Upper lobe of left lung (tissue), 6 donors: Measurements from ENCODE around the gene ARMC6. TPM values are rescaled to one million over a fixed set of nuclear protein-coding genes. Genes with fewer than 3 reads are reported as not detected.
A peak's percentile ranks its signal among the peaks of the same experiment; 100 is the strongest.

Experiments used
- ATAC-seq, 2 donors: fragments of 200-7000 bp; cut with Tn5 transposase; one replicate each; pipeline ENCODE4 v1.9.1; 2022; ENCODE audit warnings: mild to moderate bottlenecking in 2 of 2, moderate library complexity in 2 of 2; ENCODE audit not compliant: low FRiP score in 2 of 2
- DNase-seq, 2 donors: peaks; one replicate each; pipeline ENCODE4 v3.0.0-alpha.2; 2019 to 2020
- H3K27ac ChIP-seq, 4 donors: fragments of 200-600 bp; sonication (generic); one replicate each; pipeline ENCODE4 v1.5.1; 2016 to 2019
- H3K27me3 ChIP-seq, 4 donors: fragments of 200-600 bp; sonication (generic); one replicate each; pipeline ENCODE4 v1.5.1; 2017 to 2019
- H3K36me3 ChIP-seq, 4 donors: fragments of 200-600 bp; sonication (generic); one replicate each; pipeline ENCODE4 v1.5.1; 2016 to 2019
- H3K4me1 ChIP-seq, 4 donors: fragments of 200-600 bp; sonication (generic); one replicate each; pipeline ENCODE4 v1.5.1; 2018 to 2019
- H3K4me3 ChIP-seq, 4 donors: fragments of 200-600 bp; sonication (generic); one replicate each; pipeline ENCODE4 v1.5.1; 2017 to 2019; ENCODE audit warnings: mild to moderate bottlenecking in 2 of 4, moderate library complexity in 1 of 4
- H3K9me3 ChIP-seq, 4 donors: fragments of 200-600 bp; sonication (generic); one replicate each; pipeline ENCODE4 v1.5.1; 2018 to 2019
- CTCF ChIP-seq, 6 experiments: fragments of 450-650 bp in 4 of 6; fragments of 200-600 bp in 2 of 6; sonication (generic) in 2 of 6; IDR thresholded peaks; one replicate each; pipeline ENCODE4 v1.5.1; 2016 to 2019; ENCODE audit warnings: antibody characterized with exemption in 6 of 6
- EP300 ChIP-seq, 4 donors: sonication (generic); formaldehyde crosslinking; IDR thresholded peaks; one replicate each; pipeline ENCODE4 v1.5.1; 2017; ENCODE audit warnings: antibody characterized with exemption in 4 of 4, control low read depth in 2 of 4
- POLR2A ChIP-seq, 4 donors: fragments of 450-650 bp; IDR thresholded peaks; one replicate each; pipeline ENCODE4 v1.5.1; 2016 to 2017; ENCODE audit warnings: antibody characterized with exemption in 4 of 4, mild to moderate bottlenecking in 2 of 4
- POLR2AphosphoS5 ChIP-seq, 2 donors: sonication (generic); formaldehyde crosslinking; IDR thresholded peaks; one replicate each; pipeline ENCODE4 v1.5.1; 2017; ENCODE audit warnings: antibody characterized with exemption in 2 of 2
- WGBS, 2 donors: methylation state at CpG; one replicate each; pipeline ENCODE4 v1.1.5; 2017 to 2018; 5-methylcytosine and 5-hydroxymethylcytosine counted together
- total RNA-seq, 6 donors: library from RNA; depleted of rRNA in 4 of 6; stranded (reverse); fragments of >200 nt in 4 of 6; gene quantifications; one replicate each; pipeline versions ENCODE4 v1.1.0 to v1.2.1, GENCODE V29; 2016 to 2021
- donor health status: DM: no; HTN: no; CAD: no; lungs with moderate emphysema.
- donor health status: DM: no; HTN: yes; CAD: no; lungs with severe emphysema.

Gene ARMC6
- total RNA-seq, result 10 to 100 TPM; 14.1 to 46.5 (median 26.8) TPM

GRCh38 chr19:19033426-19034203 lies at the start of gene ARMC6, which contains the start of gene SUGP2:
Gene ARMC6, plus strand, starts transcription at chr19:19033603. Its CDS starts 607 bp downstream, at chr19:19034210.
Gene SUGP2, minus strand, starts transcription at chr19:19033517. Its CDS starts 2,446 bp downstream, at chr19:19031071.
- 0 to 1% methylated on average over 20 to 54 of the region's 94 CpGs for WGBS, 2 donors
- Histone ChIP-seq H3K27ac (peak within 1 kb of the TSS; percentile 93 to 97 (median 96)), H3K9me3 (no peaks in the 10 kb centered on the region), H3K4me1 (peaks cover 19 to 34% (median 24%) of the 10 kb centered on the region in 4 donors), H3K4me3 (peak within 1 kb of the TSS; percentile 76 to 97 (median 88)), H3K27me3 (no peaks in the 10 kb centered on the region), H3K36me3 (peaks cover 8 to 31% (median 19%) of the 10 kb centered on the region in 4 donors)
- DNase-seq, result peak; percentile 85 to 98
- TF ChIP-seq EP300 (IDR thresholded peaks at IDR 0.05) (no peak), POLR2AphosphoS5 (IDR thresholded peaks at IDR 0.05) (peak; percentile 66 to 78), POLR2A (IDR thresholded peaks at IDR 0.05) (peak in 3 of 4 donors; percentile 38 to 76 (median 62)), CTCF (IDR thresholded peaks at IDR 0.05) (peak in 4 of 6 experiments; percentile 20 to 58 (median 42))
- ATAC-seq, result peak; percentile 89 to 95

- DNase-seq, result no peak
- no peak for ATAC-seq
- no peak overlapping the region for H3K4me3 ChIP-seq
- peaks cover 15 to 27% (median 25%) of the 10 kb centered on the region in 4 donors for H3K4me1 ChIP-seq
- no peak for TF ChIP-seq POLR2A (IDR thresholded peaks at IDR 0.05)
- no peak for TF ChIP-seq EP300 (IDR thresholded peaks at IDR 0.05)
- no peak for TF ChIP-seq POLR2AphosphoS5 (IDR thresholded peaks at IDR 0.05)
- no peak for TF ChIP-seq CTCF (IDR thresholded peaks at IDR 0.05)
- H3K27me3 ChIP-seq, result no peaks in the 10 kb centered on the region
- WGBS, 2 donors, result 73 to 81% methylated on average over 3 of the region's 3 CpGs
- H3K9me3 ChIP-seq, result no peaks in the 10 kb centered on the region
- no peak overlapping the region for H3K27ac ChIP-seq
- H3K36me3 ChIP-seq, result no peaks in the 10 kb centered on the region
Observed at GRCh38 chr19:18984251-18984650, 49.2 kb upstream of the ARMC6 start.

- Histone ChIP-seq H3K9me3 (no peaks in the 10 kb centered on the region), H3K27me3 (no peaks in the 10 kb centered on the region), H3K4me1 (peaks cover 15 to 26% (median 25%) of the 10 kb centered on the region in 4 donors), H3K4me3 (no peak overlapping the region), H3K36me3 (no peaks in the 10 kb centered on the region), H3K27ac (peak overlapping the region in 3 of 4 donors; percentile 22 to 57 (median 24))
- no peak for TF ChIP-seq POLR2AphosphoS5 (IDR thresholded peaks at IDR 0.05)
- no peak for TF ChIP-seq EP300 (IDR thresholded peaks at IDR 0.05)
- no peak for TF ChIP-seq CTCF (IDR thresholded peaks at IDR 0.05)
- no peak for TF ChIP-seq POLR2A (IDR thresholded peaks at IDR 0.05)
- DNase-seq, result peak in 1 of 2 donors; percentile 45
- 20 to 26% methylated on average over 7 of the region's 7 CpGs for WGBS, 2 donors
- ATAC-seq, result peak in 1 of 2 donors; percentile 47
Observed at GRCh38 chr19:18985257-18985656, 48.1 kb upstream of the ARMC6 start.

- H3K36me3 ChIP-seq, result peaks cover 0 to 18% (median 13%) of the 10 kb centered on the region in 4 donors
- no peaks in the 10 kb centered on the region for H3K27me3 ChIP-seq
- 66 to 69% methylated on average over 4 of the region's 4 CpGs for WGBS, 2 donors
- no peak overlapping the region for H3K4me3 ChIP-seq
- DNase-seq (no peak), ATAC-seq (no peak)
- TF ChIP-seq POLR2A (IDR thresholded peaks at IDR 0.05) (no peak), EP300 (IDR thresholded peaks at IDR 0.05) (no peak), POLR2AphosphoS5 (IDR thresholded peaks at IDR 0.05) (no peak), CTCF (IDR thresholded peaks at IDR 0.05) (no peak)
- no peaks in the 10 kb centered on the region for H3K9me3 ChIP-seq
- no peak overlapping the region for H3K27ac ChIP-seq
- peaks cover 15 to 26% (median 23%) of the 10 kb centered on the region in 4 donors for H3K4me1 ChIP-seq
Observed at GRCh38 chr19:18987456-18987855, 45.9 kb upstream of the ARMC6 start.
